K562 (cell line): ENCODE results near the gene DAB2IP. TPM values are rescaled to one million over a fixed set of nuclear protein-coding genes. Genes with fewer than 3 reads are reported as not detected.

Experiments
- ATAC-seq: fragments of 200-7000 bp; cut with Tn5 transposase; 3 replicates; pipeline ENCODE4 v1.9.1; 2020; ENCODE audit warnings: moderate library complexity
- BruUV-seq: library from RNA; stranded (reverse); fragments of 400-500 nt; replicated peaks from 2 replicates; lab custom pipeline; 2021; lab: Mats Ljungman, UMichigan
- CTCF ChIA-PET: fragments of 300-600 bp; formaldehyde crosslinking; extraction: SDS; loops from one replicate; lab custom pipeline; 2021; ENCODE audit warnings: low intra/inter-chr PET ratio; lab: Yijun Ruan, JAX
- POLR2A ChIA-PET: fragments of 300-600, 350-650 bp; sonication (Branson Sonifier 250); formaldehyde crosslinking; extraction: SDS; loops from one replicate; lab custom pipeline; 2021; ENCODE audit warnings: antibody characterized with exemption, inconsistent platforms; lab: Yijun Ruan, JAX
- DNase-seq, 4 experiments: peaks; one replicate each; pipeline versions ENCODE4 v3.0.0 to v3.0.0-alpha.2; 2011 to 2018; ENCODE audit warnings: low spot score in 3 of 4, mixed read lengths in 3 of 4; ENCODE audit errors: extremely low read depth in 1 of 4
- FAIRE-seq: peaks from 2 replicates; lab custom pipeline; 2011; peaks lifted over from hg19 to GRCh38; lab: Jason Lieb, UNC
- H2AFZ ChIP-seq: 2 replicates; pipeline ENCODE4 v1.6.0; 2011; ENCODE audit warnings: low read depth, low read length, control low read depth, inconsistent platforms
- H3K27ac ChIP-seq: fragments of 200-600 bp; 3 replicates; pipeline ENCODE4 v1.8.0; 2011; ENCODE audit warnings: low read depth, mild to moderate bottlenecking, control low read depth, inconsistent platforms, low read length, moderate library complexity, mixed read lengths; ENCODE audit errors: extremely low read depth
- H3K27me3 ChIP-seq, 2 experiments: fragments of 300-600 bp in 1 of 2; 2 replicates in 1 of 2; 3 replicates in 1 of 2; pipeline versions ENCODE4 v1.6.0 to v1.8.0; 2011; ENCODE audit warnings: inconsistent platforms in 2 of 2, low read length in 2 of 2, mild to moderate bottlenecking in 1 of 2, mixed read lengths in 1 of 2, moderate library complexity in 1 of 2; ENCODE audit not compliant: control insufficient read depth in 2 of 2, insufficient read depth in 2 of 2
- H3K36me3 ChIP-seq: fragments of 300-600 bp; 3 replicates; pipeline ENCODE4 v1.8.0; 2011; ENCODE audit warnings: mild to moderate bottlenecking, low read length, inconsistent platforms; ENCODE audit not compliant: control insufficient read depth, insufficient read depth
- H3K4me1 ChIP-seq, 2 experiments: fragments of 200-600 bp in 1 of 2; replicated peaks in 1 of 2; 2 replicates in 1 of 2; 3 replicates in 1 of 2; pipeline versions ENCODE4 v1.5.1 to v1.8.0; 2011; ENCODE audit warnings: inconsistent platforms in 2 of 2, low read length in 2 of 2, mild to moderate bottlenecking in 1 of 2, mixed read lengths in 1 of 2, moderate library complexity in 1 of 2; ENCODE audit not compliant: control insufficient read depth in 2 of 2, insufficient read depth in 2 of 2
- H3K4me2 ChIP-seq: 2 replicates; pipeline ENCODE4 v1.6.1; 2011; ENCODE audit warnings: low read length, control low read depth, inconsistent platforms, mixed read lengths; ENCODE audit not compliant: insufficient read depth
- H3K4me3 ChIP-seq: fragments of 200-600 bp; sonication (generic), shearing (Covaris generic); 2 replicates; pipeline ENCODE4 v1.5.1; 2016; ENCODE audit warnings: control low read depth, inconsistent platforms
- H3K79me2 ChIP-seq: fragments of 200-600 bp; 3 replicates; pipeline ENCODE4 v1.8.0; 2011; ENCODE audit warnings: low read length, inconsistent platforms; ENCODE audit not compliant: control insufficient read depth, insufficient read depth
- H3K9ac ChIP-seq, 2 experiments: 2 replicates each; pipeline versions ENCODE4 v1.6.0 to v1.6.1; 2011; ENCODE audit warnings: low read depth in 2 of 2, low read length in 2 of 2, control low read depth in 1 of 2, inconsistent platforms in 1 of 2, mild to moderate bottlenecking in 1 of 2, mixed read lengths in 1 of 2; ENCODE audit not compliant: insufficient read depth in 1 of 2
- H3K9me1 ChIP-seq: one replicate; pipeline ENCODE4 v1.6.0; 2011; ENCODE audit warnings: inconsistent platforms, mild to moderate bottlenecking, low read length, moderate library complexity; ENCODE audit not compliant: control insufficient read depth, insufficient read depth
- H3K9me3 ChIP-seq: replicated peaks from 2 replicates; pipeline ENCODE4 v1.5.1; 2011; ENCODE audit warnings: low read depth, low read length, inconsistent platforms; ENCODE audit not compliant: control insufficient read depth, insufficient read depth
- H4K20me1 ChIP-seq: replicated peaks from 2 replicates; pipeline ENCODE4 v1.6.1; 2011; ENCODE audit warnings: low read length, inconsistent platforms, mixed read lengths; ENCODE audit not compliant: control insufficient read depth, insufficient read depth
- ARHGAP35 ChIP-seq: fragments of 450-650 bp; IDR thresholded peaks from 2 replicates; pipeline ENCODE4 v1.6.1; 2018; ENCODE audit not compliant: partially characterized antibody
- ARID4B ChIP-seq: sonication (generic); formaldehyde crosslinking; IDR thresholded peaks from 2 replicates; pipeline ENCODE4 v1.8.0; 2022; ENCODE audit warnings: mild to moderate bottlenecking, missing genetic modification reagents
- DDX20 ChIP-seq: fragments of 450-650 bp; IDR thresholded peaks from 2 replicates; pipeline ENCODE4 v1.6.1; 2016; ENCODE audit warnings: missing genetic modification characterization, low read depth, mild to moderate bottlenecking, missing compliant biosample characterization, moderate library complexity
- ELF4 ChIP-seq: fragments of 450-650 bp; formaldehyde crosslinking; IDR thresholded peaks from 2 replicates; pipeline ENCODE4 v1.4.0; 2022; ENCODE audit warnings: missing genetic modification characterization
- FOXK2 ChIP-seq, 2 experiments: fragments of 450-650 bp; IDR thresholded peaks in 1 of 2; conservative IDR thresholded peaks in 1 of 2; 2 replicates each; pipeline ENCODE4 v1.6.1; 2016; ENCODE audit warnings: low read depth in 2 of 2, mild to moderate bottlenecking in 1 of 2
- MEIS2 ChIP-seq: fragments of 450-650 bp; IDR thresholded peaks from 2 replicates; pipeline ENCODE4 v1.6.1; 2014; ENCODE audit warnings: mild to moderate bottlenecking; ENCODE audit not compliant: partially characterized antibody
- MYC ChIP-seq, 2 experiments: fragments of 250-450 bp in 1 of 2; sonication (Bioruptor Pico) in 1 of 2; IDR thresholded peaks; 2 replicates each; pipeline versions ENCODE4 v1.5.1 to v1.6.1; 2012 to 2021; ENCODE audit warnings: low read depth in 2 of 2, borderline replicate concordance in 1 of 2, improper control_type of control experiment in 1 of 2, low read length in 1 of 2, mild to moderate bottlenecking in 1 of 2, moderate library complexity in 1 of 2
- NFYB ChIP-seq: IDR thresholded peaks from 2 replicates; pipeline ENCODE4 v1.6.1; 2011; ENCODE audit warnings: mild to moderate bottlenecking, moderate library complexity; ENCODE audit not compliant: insufficient read length; ENCODE audit errors: extremely low read depth
- TAF9B ChIP-seq: fragments of 450-650 bp; IDR thresholded peaks from 2 replicates; pipeline ENCODE4 v1.6.1; 2018; ENCODE audit warnings: mild to moderate bottlenecking; ENCODE audit not compliant: partially characterized antibody
- WGBS: fragments of 100-300 bp; shearing (Covaris generic); methylation state at CpG from one replicate; pipeline ENCODE4 v1.1.6; 2016; ENCODE audit warnings: low coverage, mixed read lengths; ENCODE audit not compliant: insufficient coverage; ENCODE audit errors: missing lambda C conversion rate; 5-methylcytosine and 5-hydroxymethylcytosine counted together
- in situ Hi-C: fragments of 300-500 bp; cut with MboI; formaldehyde crosslinking; loops from 4 replicates; pipeline ENCODE4 v1.15.0; 2018; ENCODE audit warnings: inconsistent platforms, mixed read lengths
- intact Hi-C: fragments of 100-400 bp; cut with micrococcal nuclease; formaldehyde crosslinking; loops from 2 replicates; pipeline ENCODE4 v1.14.2; 2022
- polyA plus RNA-seq, 8 experiments: library from polyadenylated mRNA; depleted of rRNA in 4 of 8; stranded (reverse) in 5 of 8; unstranded in 3 of 8; fragments of >200 nt; fragmentation: Nextera tagmentation in 2 of 8; fragmentation: Illumina TruSeq in 1 of 8; extraction: Ambion mirVana in 2 of 8; extraction: Trizol in 1 of 8; gene quantifications; 2 replicates each; pipeline versions ENCODE4 v1.2.1 to v1.2.3, GENCODE V29; 2011 to 2014; ENCODE audit warnings: inconsistent platforms in 1 of 8, missing spikeins in 1 of 8
- total RNA-seq, 7 experiments: library from RNA; depleted of rRNA in 6 of 7; stranded (reverse); fragments of >200 nt in 6 of 7; fragmentation: Illumina TruSeq in 2 of 7; extraction: Trizol in 2 of 7; gene quantifications; 2 replicates each; pipeline versions ENCODE4 v1.2.1 to v1.2.3, GENCODE V29; 2011 to 2021; ENCODE audit warnings: low replicate concordance in 1 of 7
- TF ChIP-seq, protein P1 (sequence below): fragments of 450-650 bp; IDR thresholded peaks from one replicate; pipeline ENCODE4 v1.6.1; 2018; ENCODE audit warnings: mild to moderate bottlenecking, moderate library complexity; ENCODE audit not compliant: partially characterized antibody
- TF ChIP-seq, protein P2 (sequence below): fragments of 150-350 bp; conservative IDR thresholded peaks from 2 replicates; pipeline ENCODE4 v1.6.1; 2014; ENCODE audit warnings: low read length
- TF ChIP-seq, protein P3 (sequence below): sonication (generic); formaldehyde crosslinking; IDR thresholded peaks from 2 replicates; pipeline ENCODE4 v1.9.0; 2022; ENCODE audit warnings: mild to moderate bottlenecking, missing genetic modification reagents

The DAB2IP gene
- total and polyA plus RNA-seq, 9 of the 15 experiments (the other 6 are each of a cell fraction or from before 2014, with no cell fraction given), result 0.04 to 0.31 (median 0.08) TPM; not detected in 5

GRCh38 chr9:121813519-121814210, 162.2 kb downstream of the DAB2IP start:
- no peaks in the 10 kb centered on the region for H3K9me1 ChIP-seq
- peaks cover 5% of the 10 kb centered on the region; the same call in 1 of the 2 replicates for H4K20me1 ChIP-seq
- no peak overlapping the region for H3K4me3 ChIP-seq
- BruUV-seq, result no TSS peak
- ATAC-seq (no peak), DNase-seq (no peak), FAIRE-seq (no peak)
- no peak overlapping the region for H3K27ac ChIP-seq
- H3K9me3 ChIP-seq, result no peaks in the 10 kb centered on the region
- in situ Hi-C loops (no loop called here), intact Hi-C loops (no loop called here)
- CTCF ChIA-PET, result no interaction called here
- H3K4me1 ChIP-seq, result no peaks in the 10 kb centered on the region
- H2AFZ ChIP-seq, result no peak overlapping the region
- no peaks in the 10 kb centered on the region for H3K79me2 ChIP-seq
- no peaks in the 10 kb centered on the region for H3K36me3 ChIP-seq
- POLR2A ChIA-PET, result interaction anchor here (1.6 kb wide), 1 partner anchor 9 kb away, joined by 4 read pairs; no protein-coding TSS in a partner anchor
- no peak overlapping the region for H3K9ac ChIP-seq
- H3K27me3 ChIP-seq, result peaks cover 17 to 82% of the 10 kb centered on the region in 2 experiments
- H3K4me2 ChIP-seq, result no peak overlapping the region
- WGBS, result 2% methylated on average over 11 of the region's 13 CpGs
- no peak for TF ChIP-seq DDX20 (tag)
- TF ChIP-seq, protein P1, sequence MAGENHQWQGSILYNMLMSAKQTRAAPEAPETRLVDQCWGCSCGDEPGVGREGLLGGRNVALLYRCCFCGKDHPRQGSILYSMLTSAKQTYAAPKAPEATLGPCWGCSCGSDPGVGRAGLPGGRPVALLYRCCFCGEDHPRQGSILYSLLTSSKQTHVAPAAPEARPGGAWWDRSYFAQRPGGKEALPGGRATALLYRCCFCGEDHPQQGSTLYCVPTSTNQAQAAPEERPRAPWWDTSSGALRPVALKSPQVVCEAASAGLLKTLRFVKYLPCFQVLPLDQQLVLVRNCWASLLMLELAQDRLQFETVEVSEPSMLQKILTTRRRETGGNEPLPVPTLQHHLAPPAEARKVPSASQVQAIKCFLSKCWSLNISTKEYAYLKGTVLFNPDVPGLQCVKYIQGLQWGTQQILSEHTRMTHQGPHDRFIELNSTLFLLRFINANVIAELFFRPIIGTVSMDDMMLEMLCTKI, result no peak
- no peak for TF ChIP-seq ARID4B (CRISPR knock-in tag)
- no peak for TF ChIP-seq MYC (IDR thresholded peaks at IDR 0.05; ENCODE audit: low read depth, low read length)
- TF ChIP-seq MYC (CRISPR knock-in tag; IDR thresholded peaks at IDR 0.05; ENCODE audit: borderline replicate concordance, low read depth), result no peak
- no peak for TF ChIP-seq ELF4 (CRISPR knock-in tag)
- no peak for TF ChIP-seq ARHGAP35
- TF ChIP-seq, protein P2, sequence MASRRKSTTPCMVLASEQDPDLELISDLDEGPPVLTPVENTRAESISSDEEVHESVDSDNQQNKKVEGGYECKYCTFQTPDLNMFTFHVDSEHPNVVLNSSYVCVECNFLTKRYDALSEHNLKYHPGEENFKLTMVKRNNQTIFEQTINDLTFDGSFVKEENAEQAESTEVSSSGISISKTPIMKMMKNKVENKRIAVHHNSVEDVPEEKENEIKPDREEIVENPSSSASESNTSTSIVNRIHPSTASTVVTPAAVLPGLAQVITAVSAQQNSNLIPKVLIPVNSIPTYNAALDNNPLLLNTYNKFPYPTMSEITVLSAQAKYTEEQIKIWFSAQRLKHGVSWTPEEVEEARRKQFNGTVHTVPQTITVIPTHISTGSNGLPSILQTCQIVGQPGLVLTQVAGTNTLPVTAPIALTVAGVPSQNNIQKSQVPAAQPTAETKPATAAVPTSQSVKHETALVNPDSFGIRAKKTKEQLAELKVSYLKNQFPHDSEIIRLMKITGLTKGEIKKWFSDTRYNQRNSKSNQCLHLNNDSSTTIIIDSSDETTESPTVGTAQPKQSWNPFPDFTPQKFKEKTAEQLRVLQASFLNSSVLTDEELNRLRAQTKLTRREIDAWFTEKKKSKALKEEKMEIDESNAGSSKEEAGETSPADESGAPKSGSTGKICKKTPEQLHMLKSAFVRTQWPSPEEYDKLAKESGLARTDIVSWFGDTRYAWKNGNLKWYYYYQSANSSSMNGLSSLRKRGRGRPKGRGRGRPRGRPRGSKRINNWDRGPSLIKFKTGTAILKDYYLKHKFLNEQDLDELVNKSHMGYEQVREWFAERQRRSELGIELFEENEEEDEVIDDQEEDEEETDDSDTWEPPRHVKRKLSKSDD, result no peak
- TF ChIP-seq FOXK2 (conservative IDR thresholded peaks at IDR 0.05 in 1 of 2, IDR thresholded peaks at IDR 0.05 in 1 of 2; ENCODE audit: low read depth in 2 of 2), result no peak
- TF ChIP-seq, protein P3, sequence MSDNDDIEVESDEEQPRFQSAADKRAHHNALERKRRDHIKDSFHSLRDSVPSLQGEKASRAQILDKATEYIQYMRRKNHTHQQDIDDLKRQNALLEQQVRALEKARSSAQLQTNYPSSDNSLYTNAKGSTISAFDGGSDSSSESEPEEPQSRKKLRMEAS (CRISPR knock-in tag), result no peak
- no peak for TF ChIP-seq TAF9B
- TF ChIP-seq NFYB, result no peak
- TF ChIP-seq MEIS2, result no peak
